ENCODE measurements around the gene ACSBG1.
A peak's percentile ranks its signal among the peaks of the same experiment; 100 is the strongest.
"Not testable (repeated sequence)": the region's sequence is repeated elsewhere in the genome, so short reads cannot be mapped to it uniquely, and the experiment has no call there.

ACSBG1 gene

GRCh38 chr15:78162038-78162437 lies 72.3 kb downstream of the ACSBG1 start:
- DNase-seq = no peak

- no peak for DNase-seq
Observed at GRCh38 chr15:78159395-78159794, 75.0 kb downstream of the ACSBG1 start.

DNA sequence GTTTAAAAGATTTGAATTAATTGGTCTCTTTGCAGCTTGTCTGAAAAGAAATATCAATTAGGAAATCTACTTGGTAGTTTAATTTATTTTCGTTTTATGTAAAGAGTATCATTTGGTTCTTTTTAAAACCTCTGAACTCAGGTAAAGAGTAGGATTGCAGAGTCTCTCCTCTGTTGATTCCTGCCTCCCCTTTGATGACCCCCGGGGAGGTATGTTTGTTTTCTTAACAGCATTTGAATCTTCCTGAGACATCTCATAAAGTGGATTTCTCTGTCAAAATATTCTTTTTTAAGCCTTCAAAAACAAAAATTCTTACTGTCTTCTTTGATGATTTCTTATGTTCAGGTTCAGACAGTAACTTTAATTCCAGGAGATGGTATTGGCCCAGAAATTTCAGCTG lies 77.2 kb downstream of the ACSBG1 start:
- DNase-seq = no peak

DNA sequence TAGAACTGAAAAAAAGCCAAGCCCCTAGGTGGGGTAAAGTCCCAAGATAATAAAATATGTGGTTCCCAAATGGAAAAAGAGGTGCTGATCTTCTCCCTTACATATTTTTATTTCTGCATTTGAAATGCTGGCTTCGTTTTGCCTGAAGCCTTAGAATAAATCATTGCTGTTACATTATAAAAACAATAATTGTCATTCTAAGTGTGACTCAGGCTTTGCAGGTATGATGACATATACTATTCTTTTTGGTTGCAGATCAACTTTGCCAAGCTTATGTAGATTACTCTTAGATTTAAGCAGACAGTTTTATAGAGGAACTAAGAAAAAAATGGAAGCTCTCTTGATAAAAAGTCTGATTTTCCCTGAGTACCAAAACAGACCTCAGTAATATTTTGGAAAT lies 77.7 kb downstream of the ACSBG1 start:
- no peak for DNase-seq

DNA sequence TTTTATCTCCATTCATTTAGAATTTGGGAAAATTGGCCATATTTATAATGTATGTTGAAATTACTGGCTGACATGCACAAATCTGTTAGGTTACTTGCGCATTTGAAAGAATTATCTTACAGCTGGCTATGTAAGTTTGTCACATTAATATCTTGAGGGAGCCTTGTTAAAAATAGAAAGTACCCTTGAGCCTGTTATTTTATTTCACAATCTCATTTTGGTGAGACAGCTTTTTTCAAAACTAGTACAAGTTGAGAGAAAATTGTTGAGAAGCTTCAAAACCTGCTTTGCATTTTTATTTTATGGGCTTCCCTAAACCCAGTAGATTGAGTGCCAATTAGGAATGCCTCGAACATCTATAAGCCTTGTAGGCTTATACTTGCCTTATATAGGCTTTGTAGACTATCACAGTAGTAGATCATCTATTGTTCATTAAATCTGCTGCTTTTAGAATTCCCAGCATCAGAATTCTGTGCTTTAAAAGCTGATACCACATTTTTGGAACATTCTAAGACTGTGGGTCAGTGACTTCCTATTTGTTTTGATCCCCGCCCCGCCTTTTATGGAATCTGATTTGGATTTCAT lies 78.9 kb downstream of the ACSBG1 start:
- DNase-seq = no peak

DNA sequence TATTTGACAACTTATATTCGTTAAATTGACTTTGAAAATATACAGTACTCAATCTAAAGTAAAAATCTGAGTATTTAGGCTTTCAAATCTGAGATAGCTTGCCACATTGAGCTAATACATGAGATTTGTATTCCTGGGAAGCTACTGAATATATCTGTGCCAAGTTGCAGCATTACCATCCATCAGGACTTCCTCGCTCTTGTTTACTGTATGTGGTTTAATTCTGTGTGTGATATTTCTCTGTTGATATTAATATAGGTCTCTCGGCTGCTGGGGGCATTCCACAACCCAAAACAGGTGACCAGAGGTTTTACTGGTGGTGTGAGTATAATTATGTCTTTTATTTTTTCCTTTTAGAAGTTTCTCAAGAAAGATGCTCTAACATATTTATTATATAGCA lies 79.4 kb downstream of the ACSBG1 start:
- DNase-seq = no peak

DNA sequence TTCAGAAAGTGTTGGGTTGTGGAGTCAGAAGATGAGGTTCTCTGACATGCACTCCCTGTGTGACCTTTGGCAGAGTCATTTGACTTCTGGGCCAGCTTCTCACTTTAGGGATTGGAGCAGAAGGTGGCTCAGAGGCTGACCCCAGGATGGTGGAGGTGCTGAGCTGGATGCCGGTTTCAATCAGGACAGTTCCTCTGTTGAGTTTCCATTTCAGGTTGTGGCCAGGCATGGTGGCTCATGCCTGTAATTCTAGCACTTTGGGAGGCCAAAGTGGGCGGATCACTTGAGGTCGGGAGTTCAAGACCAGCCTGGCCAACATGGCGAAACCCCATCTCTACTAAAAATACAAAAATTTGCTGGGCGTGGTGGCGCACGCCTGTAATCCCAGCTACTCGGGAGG lies 83.3 kb downstream of the ACSBG1 start:
- not testable (repeated sequence) for DNase-seq

- no peak for DNase-seq
Observed at GRCh38 chr15:78149805-78150751, 84.3 kb downstream of the ACSBG1 start.

GRCh38 chr15:78149068-78149804 lies 85.1 kb downstream of the ACSBG1 start, which contains the start of gene IDH3A:
TSS of gene IDH3A (plus strand) at chr15:78149362. CDS start at chr15:78149404, 42 bp downstream.
- DNase-seq = peak; percentile 100

GRCh38 chr15:78148392-78149067 lies 85.8 kb downstream of the ACSBG1 start:
- DNase-seq = no peak

GRCh38 chr15:78147566-78147965 lies 86.8 kb downstream of the ACSBG1 start:
- DNase-seq = no peak

DNA sequence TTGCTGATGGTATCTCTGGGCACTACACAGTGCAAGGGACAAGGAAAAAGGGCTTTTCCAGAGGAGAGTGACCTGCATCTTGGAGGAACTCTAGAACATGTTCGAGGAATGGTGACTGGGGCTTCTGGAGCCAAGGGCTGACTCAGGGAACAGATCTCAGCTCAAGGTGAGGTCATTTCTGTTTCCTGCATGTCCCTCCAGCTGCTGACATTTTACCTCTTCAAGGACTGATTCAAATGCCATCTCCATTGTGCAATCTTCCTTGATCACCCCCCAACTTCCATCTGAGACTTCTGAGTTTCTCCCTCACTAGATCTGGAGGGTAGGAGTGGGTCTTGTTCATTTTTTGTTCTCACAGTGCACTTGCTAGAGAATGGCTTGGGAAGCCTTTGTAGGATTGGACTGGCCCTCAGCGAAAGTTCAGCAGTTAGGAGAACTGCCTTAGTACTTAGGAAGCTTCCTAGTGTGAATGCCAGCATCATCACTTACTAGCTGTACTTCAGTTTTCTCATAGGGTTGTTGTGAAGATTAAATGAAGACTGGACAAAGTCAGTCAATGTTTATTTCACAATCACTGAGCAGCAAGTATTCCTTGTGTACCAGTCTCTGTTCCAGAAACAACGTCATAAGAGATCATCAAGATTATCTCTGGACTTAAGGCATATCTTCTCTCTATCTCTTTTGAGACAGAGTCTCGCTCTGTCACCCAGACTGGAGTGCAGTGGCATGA lies 87.8 kb downstream of the ACSBG1 start:
- DNase-seq = no peak

DNA sequence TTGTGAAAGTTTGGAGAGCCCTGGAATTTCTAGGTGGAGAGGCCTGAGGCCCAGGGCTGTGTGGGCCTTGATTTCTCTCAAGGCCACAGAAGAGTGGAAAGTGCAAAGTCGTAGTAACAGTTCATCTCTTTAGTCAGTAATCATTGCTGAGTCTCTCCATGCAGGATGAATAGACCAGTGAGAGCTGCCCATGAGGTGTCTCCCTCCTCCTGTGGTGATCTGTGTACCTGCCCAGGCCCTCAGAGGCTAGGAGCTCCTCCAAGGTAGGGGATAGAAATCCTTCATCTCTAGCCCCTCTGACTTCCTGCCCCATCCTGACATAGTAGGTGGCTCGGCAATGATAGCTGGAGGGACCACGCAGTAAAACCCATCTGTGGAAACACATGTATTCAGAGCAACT lies 92.0 kb downstream of the ACSBG1 start:
- DNase-seq = no peak

DNA sequence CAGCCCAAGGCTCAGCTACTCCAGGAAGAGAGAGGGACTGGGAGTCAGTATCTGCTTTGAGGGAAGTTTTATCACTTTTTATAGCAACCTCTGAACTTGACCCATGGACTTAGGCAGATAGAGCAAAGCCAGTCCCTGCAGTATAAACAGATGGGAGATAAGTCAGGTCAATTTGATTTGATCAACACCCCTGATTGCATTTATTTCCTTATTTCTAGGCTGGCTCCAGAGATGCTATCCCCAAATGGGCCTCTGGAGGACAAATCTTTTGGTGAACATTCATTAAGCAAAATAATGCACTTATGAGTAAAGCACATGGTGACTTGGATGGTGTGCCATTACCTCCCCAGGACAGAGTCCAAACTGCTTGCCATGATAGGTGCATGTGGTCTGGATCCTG lies 94.1 kb downstream of the ACSBG1 start:
- no peak for DNase-seq

GRCh38 chr15:78139578-78139977 lies 94.8 kb downstream of the ACSBG1 start:
- DNase-seq = no peak

DNA sequence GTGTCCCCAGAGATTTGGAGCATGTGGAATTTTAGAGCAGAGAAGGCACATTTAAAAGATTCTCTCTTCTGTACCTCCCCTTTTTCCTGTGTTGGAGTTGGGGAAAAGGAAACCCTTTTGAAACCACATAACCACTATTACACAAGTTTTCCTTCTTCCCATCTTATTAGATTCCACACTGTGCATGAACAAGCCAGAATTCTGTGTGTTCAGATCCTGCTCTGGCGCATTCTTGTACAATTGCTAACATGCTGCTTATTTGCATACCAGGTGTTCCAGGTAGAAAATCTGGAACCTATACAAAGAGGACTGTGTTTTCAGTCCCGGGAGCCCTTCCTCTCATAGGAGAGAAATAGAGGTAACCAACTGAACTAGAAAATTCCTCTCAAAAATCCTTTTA lies 100.6 kb downstream of the ACSBG1 start:
- no peak for DNase-seq

GRCh38 chr15:78131295-78132061 lies 102.9 kb downstream of the ACSBG1 start, which contains the start of gene CIB2:
TSS of gene CIB2 (minus strand) at chr15:78131445. CDS start at chr15:78131215, 230 bp downstream.
- peak; percentile 79 for DNase-seq

GRCh38 chr15:78130466-78131294 lies 103.7 kb downstream of the ACSBG1 start:
- DNase-seq = peak; percentile 46

DNA sequence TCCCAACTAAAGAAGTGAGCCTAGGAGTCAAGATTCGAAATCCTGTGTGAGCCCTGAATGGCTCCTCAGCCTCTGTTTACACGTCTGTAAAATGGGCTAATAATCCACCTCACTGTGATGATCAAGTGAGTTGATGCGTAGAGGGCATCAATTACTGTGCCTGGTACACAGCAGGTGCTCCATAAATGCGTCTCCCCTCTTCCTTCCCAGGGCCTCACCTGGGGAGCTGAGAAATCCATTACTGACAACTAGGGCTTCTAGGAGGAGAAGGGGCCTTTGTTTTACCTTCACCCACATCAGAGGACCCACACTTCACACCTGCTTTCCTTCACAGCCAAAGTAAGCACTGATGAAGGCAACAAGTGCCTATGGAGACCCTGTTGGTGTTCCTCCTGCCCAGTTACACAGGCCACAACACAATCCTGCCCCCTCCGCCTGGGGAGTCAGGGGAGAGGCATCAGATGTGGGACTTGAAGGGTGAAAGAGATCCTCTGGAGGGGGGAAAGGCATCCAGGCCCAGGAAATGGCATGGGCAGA lies 104.5 kb downstream of the ACSBG1 start:
- no peak for DNase-seq

All from activated CD4-positive, CD25-positive, alpha-beta regulatory T cell treated with anti-CD3 and anti-CD28 coated beads, Interleukin-2, amount 50 U/mL, for 72 hours (primary cell).